ENCODE data around the gene VWCE.
"Not testable (repeated sequence)": the region's sequence is repeated elsewhere in the genome, so short reads cannot be mapped to it uniquely, and the experiment has no call there.

Gene VWCE

DNA sequence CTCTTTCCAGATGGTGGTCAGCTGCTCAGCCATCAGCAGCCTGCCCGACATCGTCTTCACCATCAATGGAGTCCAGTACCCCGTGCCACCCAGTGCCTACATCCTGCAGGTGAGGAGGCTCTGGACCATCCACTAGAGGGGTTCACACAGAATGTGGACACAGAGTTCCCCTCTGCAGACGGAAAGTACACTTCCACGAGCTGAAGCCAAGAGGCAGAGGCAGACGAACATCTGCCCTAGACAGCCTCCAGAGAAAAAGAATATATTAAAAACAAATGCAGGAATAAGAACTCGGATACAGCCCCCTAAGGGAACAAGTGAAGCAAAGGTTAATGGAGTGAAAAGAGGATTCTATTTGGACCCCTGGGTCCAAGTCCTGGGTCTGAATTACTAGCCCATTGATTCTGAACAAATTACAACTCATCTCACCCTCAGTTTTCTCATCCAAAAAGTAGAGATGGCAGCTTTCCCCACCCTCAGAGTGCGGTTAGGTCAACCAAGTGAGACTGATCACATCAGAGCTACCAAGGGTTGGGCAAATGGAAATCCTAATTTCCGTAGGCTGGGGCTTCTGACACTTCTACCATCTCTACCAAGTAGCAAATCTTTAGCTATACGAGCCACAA lies 83.7 kb downstream of the VWCE start:
- DNase-seq, result not testable (repeated sequence)

DNA sequence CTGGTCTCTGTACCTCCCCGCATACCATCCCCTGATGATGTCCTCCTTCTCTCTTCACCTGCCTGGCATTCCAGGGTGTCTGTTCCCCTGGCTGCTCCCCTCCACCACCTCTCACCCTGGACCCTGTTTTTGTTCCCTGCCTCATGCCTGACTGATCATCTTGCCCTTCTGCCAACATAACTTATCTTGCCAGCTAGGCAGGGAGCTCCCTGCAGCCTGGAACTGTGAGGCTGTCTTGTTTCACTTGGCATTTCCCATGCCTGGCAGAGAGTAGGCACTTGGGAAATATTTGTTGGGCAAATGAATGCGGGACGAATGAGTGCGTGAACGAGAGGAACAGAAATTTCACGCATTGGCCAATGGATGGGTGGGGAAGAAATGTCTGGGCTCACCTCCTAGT lies 84.5 kb downstream of the VWCE start:
- not testable (repeated sequence) for DNase-seq
